Progenitor cell of endocrine pancreas (in vitro differentiated cells): ENCODE measurements around the gene NUDT4B. TPM values are rescaled to one million over a fixed set of nuclear protein-coding genes. Genes with fewer than 3 reads are reported as not detected.
"Not testable (repeated sequence)": the region's sequence is repeated elsewhere in the genome, so short reads cannot be mapped to it uniquely, and the experiment has no call there.

Source experiments
- DNase-seq: peaks from one replicate; pipeline ENCODE4 v3.0.0; 2021; ENCODE audit warnings: low spot score; ENCODE audit not compliant: unreplicated experiment
- H3K27ac Mint-ChIP-seq: 2 replicates; pipeline ENCODE4 v1.8.0; 2021; ENCODE audit warnings: mild to moderate bottlenecking, moderate library complexity, mixed read lengths
- H3K27me3 Mint-ChIP-seq: 2 replicates; pipeline ENCODE4 v1.8.0; 2021; ENCODE audit warnings: mixed read lengths
- H3K36me3 Mint-ChIP-seq: 2 replicates; pipeline ENCODE4 v1.8.0; 2022; ENCODE audit warnings: mixed read lengths; ENCODE audit not compliant: insufficient read depth
- H3K4me1 Mint-ChIP-seq: 2 replicates; pipeline ENCODE4 v1.8.0; 2021; ENCODE audit warnings: low read depth, mixed read lengths
- H3K4me3 Mint-ChIP-seq: 2 replicates; pipeline ENCODE4 v1.8.0; 2021; ENCODE audit warnings: low read depth, mild to moderate bottlenecking, moderate library complexity, mixed read lengths
- H3K9me3 Mint-ChIP-seq: 2 replicates; pipeline ENCODE4 v1.8.0; 2021; ENCODE audit warnings: low read depth, mixed read lengths
- total RNA-seq: library from RNA; stranded (reverse); gene quantifications from 2 replicates; pipeline ENCODE4 v1.2.1, GENCODE V29; 2021

NUDT4B gene
- total RNA-seq, 1 donor from 2014 or later = 1.7 TPM

GRCh38 chr1:148756231-148756630 lies 7.7 kb downstream of the NUDT4B start:
- H3K27me3 Mint-ChIP-seq, H3K4me1 Mint-ChIP-seq, DNase-seq, H3K36me3 Mint-ChIP-seq, H3K27ac Mint-ChIP-seq, H3K4me3 Mint-ChIP-seq, H3K9me3 Mint-ChIP-seq: not testable (repeated sequence)

GRCh38 chr1:148757446-148757845 lies 8.9 kb downstream of the NUDT4B start:
- H3K4me3 Mint-ChIP-seq, H3K27me3 Mint-ChIP-seq, H3K27ac Mint-ChIP-seq, H3K9me3 Mint-ChIP-seq, DNase-seq, H3K36me3 Mint-ChIP-seq, H3K4me1 Mint-ChIP-seq: not testable (repeated sequence)

- H3K27ac Mint-ChIP-seq, DNase-seq, H3K9me3 Mint-ChIP-seq, H3K4me3 Mint-ChIP-seq, H3K36me3 Mint-ChIP-seq, H3K27me3 Mint-ChIP-seq, H3K4me1 Mint-ChIP-seq: not testable (repeated sequence)
Observed at GRCh38 chr1:148758412-148758811, 9.8 kb downstream of the NUDT4B start.

- DNase-seq, H3K27ac Mint-ChIP-seq, H3K4me1 Mint-ChIP-seq, H3K4me3 Mint-ChIP-seq, H3K9me3 Mint-ChIP-seq, H3K36me3 Mint-ChIP-seq, H3K27me3 Mint-ChIP-seq: not testable (repeated sequence)
Observed at GRCh38 chr1:148758925-148759324, 10.4 kb downstream of the NUDT4B start.

- not testable (repeated sequence) for H3K4me1 Mint-ChIP-seq, H3K36me3 Mint-ChIP-seq, H3K27ac Mint-ChIP-seq, H3K9me3 Mint-ChIP-seq, H3K4me3 Mint-ChIP-seq, DNase-seq, H3K27me3 Mint-ChIP-seq
Observed at GRCh38 chr1:148759749-148760148, 11.2 kb downstream of the NUDT4B start.

- not testable (repeated sequence) for H3K4me3 Mint-ChIP-seq, H3K36me3 Mint-ChIP-seq, H3K9me3 Mint-ChIP-seq, H3K4me1 Mint-ChIP-seq, H3K27me3 Mint-ChIP-seq, DNase-seq, H3K27ac Mint-ChIP-seq
Observed at GRCh38 chr1:148760206-148760605, 11.6 kb downstream of the NUDT4B start.

GRCh38 chr1:148761360-148761759 lies 12.8 kb downstream of the NUDT4B start:
- not testable (repeated sequence) for DNase-seq, H3K36me3 Mint-ChIP-seq, H3K27me3 Mint-ChIP-seq, H3K27ac Mint-ChIP-seq, H3K4me1 Mint-ChIP-seq, H3K9me3 Mint-ChIP-seq, H3K4me3 Mint-ChIP-seq

- not testable (repeated sequence) for H3K36me3 Mint-ChIP-seq, H3K9me3 Mint-ChIP-seq, H3K4me1 Mint-ChIP-seq, DNase-seq, H3K27ac Mint-ChIP-seq, H3K27me3 Mint-ChIP-seq, H3K4me3 Mint-ChIP-seq
Observed at GRCh38 chr1:148765238-148766019, 16.9 kb downstream of the NUDT4B start.

GRCh38 chr1:148768541-148768940 lies 20.0 kb downstream of the NUDT4B start:
- H3K36me3 Mint-ChIP-seq, H3K9me3 Mint-ChIP-seq, H3K4me3 Mint-ChIP-seq, H3K27me3 Mint-ChIP-seq, H3K27ac Mint-ChIP-seq, H3K4me1 Mint-ChIP-seq, DNase-seq: not testable (repeated sequence)

- DNase-seq, H3K4me3 Mint-ChIP-seq, H3K27ac Mint-ChIP-seq, H3K4me1 Mint-ChIP-seq, H3K27me3 Mint-ChIP-seq, H3K36me3 Mint-ChIP-seq, H3K9me3 Mint-ChIP-seq: not testable (repeated sequence)
Observed at GRCh38 chr1:148769495-148769894, 20.9 kb downstream of the NUDT4B start.

GRCh38 chr1:148773690-148774089 lies 25.1 kb downstream of the NUDT4B start:
- not testable (repeated sequence) for H3K36me3 Mint-ChIP-seq, H3K4me3 Mint-ChIP-seq, H3K27ac Mint-ChIP-seq, DNase-seq, H3K27me3 Mint-ChIP-seq, H3K9me3 Mint-ChIP-seq, H3K4me1 Mint-ChIP-seq

- not testable (repeated sequence) for H3K4me1 Mint-ChIP-seq, H3K9me3 Mint-ChIP-seq
Observed at GRCh38 chr1:148774102-148774501, 25.5 kb downstream of the NUDT4B start.

GRCh38 chr1:148775263-148775662 lies 26.7 kb downstream of the NUDT4B start:
- not testable (repeated sequence) for H3K4me1 Mint-ChIP-seq, H3K27me3 Mint-ChIP-seq, H3K36me3 Mint-ChIP-seq, DNase-seq, H3K9me3 Mint-ChIP-seq, H3K4me3 Mint-ChIP-seq, H3K27ac Mint-ChIP-seq

More at GRCh38 chr1:148774102-148774501, 25.5 kb downstream of the NUDT4B start:
- H3K36me3 Mint-ChIP-seq, H3K4me3 Mint-ChIP-seq, H3K27ac Mint-ChIP-seq, DNase-seq, H3K27me3 Mint-ChIP-seq: not testable (repeated sequence)

- H3K4me1 Mint-ChIP-seq, H3K4me3 Mint-ChIP-seq, H3K27me3 Mint-ChIP-seq, H3K9me3 Mint-ChIP-seq, DNase-seq, H3K27ac Mint-ChIP-seq, H3K36me3 Mint-ChIP-seq: not testable (repeated sequence)
Observed at GRCh38 chr1:148777649-148778048, 29.1 kb downstream of the NUDT4B start.
